Right renal cortex interstitium (tissue), 3 donors: ENCODE results near the gene MRPL43. TPM values are rescaled to one million over a fixed set of nuclear protein-coding genes. Genes with fewer than 3 reads are reported as not detected.
"Not testable (repeated sequence)": the region's sequence is repeated elsewhere in the genome, so short reads cannot be mapped to it uniquely, and the experiment has no call there.

Experiments used
- DNase-seq, 3 donors: peaks; one replicate each; pipeline ENCODE4 v3.0.0-alpha.2; 2013; ENCODE audit warnings: low read depth in 3 of 3, low spot score in 2 of 3
- polyA plus RNA-seq, 3 donors: library from polyadenylated mRNA; unstranded; fragments of 120-200 nt; gene quantifications; one replicate each; pipeline ENCODE4 v1.2.1, GENCODE V29; 2013; ENCODE audit not compliant: insufficient read length in 3 of 3

Gene MRPL43
- polyA plus RNA-seq, result 10 to 100 TPM; 86.9 to 95.2 (median 87.1) TPM

GRCh38 chr10:100986952-100987684, at the start of gene MRPL43, which contains the start of gene TWNK:
Gene MRPL43, minus strand, starts transcription at chr10:100987497. Its CDS starts 54 bp downstream, at chr10:100987443.
Gene TWNK, plus strand, starts transcription at chr10:100987543. Its CDS starts 668 bp downstream, at chr10:100988211.
- DNase-seq, result peak in 2 of 3 donors; percentile 59 to 74

GRCh38 chr10:101036726-101037125, 49.4 kb upstream of the MRPL43 start:
- no peak for DNase-seq

GRCh38 chr10:101035916-101036702, 48.8 kb upstream of the MRPL43 start:
- no peak for DNase-seq

GRCh38 chr10:101035314-101035713, 48.0 kb upstream of the MRPL43 start:
- DNase-seq, result no peak

- not testable (repeated sequence) for DNase-seq
Observed at GRCh38 chr10:101034404-101034803, 47.1 kb upstream of the MRPL43 start.

- DNase-seq, result no peak
Observed at GRCh38 chr10:101033276-101033675, 46.0 kb upstream of the MRPL43 start.

GRCh38 chr10:101032637-101033224, 45.4 kb upstream of the MRPL43 start:
- no peak for DNase-seq

- DNase-seq, result no peak
Observed at GRCh38 chr10:101031796-101032636, 44.7 kb upstream of the MRPL43 start.

GRCh38 chr10:101031128-101031795, 44.0 kb upstream of the MRPL43 start, which contains the start of the genes PDZD7 and SFXN3:
Gene PDZD7, minus strand, starts transcription at chr10:101031129. Its CDS starts 910 bp downstream, at chr10:101030219.
Gene SFXN3, plus strand, starts transcription at chr10:101031234. Its CDS starts 3,461 bp downstream, at chr10:101034695.
- DNase-seq, result peak in 1 of 3 donors; percentile 81

GRCh38 chr10:101030496-101031127, 43.3 kb upstream of the MRPL43 start:
- DNase-seq, result no peak

- DNase-seq, result no peak
Observed at GRCh38 chr10:101029520-101030295, 42.4 kb upstream of the MRPL43 start.

- DNase-seq, result no peak
Observed at GRCh38 chr10:101028446-101029337, 41.4 kb upstream of the MRPL43 start.

- DNase-seq, result no peak
Observed at GRCh38 chr10:101027106-101027720, 39.9 kb upstream of the MRPL43 start.

- no peak for DNase-seq
Observed at GRCh38 chr10:101022967-101023705, 35.8 kb upstream of the MRPL43 start.

GRCh38 chr10:101021692-101022251, 34.5 kb upstream of the MRPL43 start:
- DNase-seq, result no peak

GRCh38 chr10:101021239-101021638, 33.9 kb upstream of the MRPL43 start:
- DNase-seq, result no peak
